Uterus (tissue), 4 donors: Measurements from ENCODE around the gene TMEM95. TPM values are rescaled to one million over a fixed set of nuclear protein-coding genes. Genes with fewer than 3 reads are reported as not detected.
A peak's percentile ranks its signal among the peaks of the same experiment; 100 is the strongest.

ENCODE experiments used
- DNase-seq, 2 donors: peaks; one replicate each; pipeline ENCODE4 v3.0.0-alpha.2; 2019 to 2020
- H3K27ac ChIP-seq, 2 donors: fragments of 200-600 bp; sonication (generic); 1 replicate in 1 of 2; 2 replicates in 1 of 2; pipeline ENCODE4 v1.5.1; 2016 to 2018
- H3K27me3 ChIP-seq, 2 donors: fragments of 200-600 bp; sonication (generic); one replicate each; pipeline ENCODE4 v1.5.1; 2018 to 2019; ENCODE audit warnings: control low read depth in 1 of 2
- H3K36me3 ChIP-seq, 2 donors: fragments of 200-600 bp; sonication (generic); one replicate each; pipeline ENCODE4 v1.5.1; 2019; ENCODE audit warnings: control low read depth in 1 of 2
- H3K4me1 ChIP-seq, 2 donors: fragments of 200-600 bp; sonication (generic); one replicate each; pipeline ENCODE4 v1.5.1; 2018 to 2019; ENCODE audit warnings: control low read depth in 1 of 2
- H3K4me3 ChIP-seq, 2 donors: fragments of 200-600 bp; sonication (generic); 1 replicate in 1 of 2; 2 replicates in 1 of 2; pipeline ENCODE4 v1.5.1; 2018 to 2019; ENCODE audit warnings: mild to moderate bottlenecking in 1 of 2
- H3K9me3 ChIP-seq, 2 donors: fragments of 200-600 bp; sonication (generic); one replicate each; pipeline ENCODE4 v1.5.1; 2019; ENCODE audit warnings: control low read depth in 1 of 2
- CTCF ChIP-seq, 4 experiments: fragments of 200-600 bp in 2 of 4; fragments of 450-650 bp in 2 of 4; sonication (generic) in 2 of 4; IDR thresholded peaks; one replicate each; pipeline ENCODE4 v1.5.1; 2016 to 2019; ENCODE audit warnings: antibody characterized with exemption in 4 of 4, mild to moderate bottlenecking in 2 of 4, moderate library complexity in 1 of 4
- POLR2A ChIP-seq, 2 donors: fragments of 450-650 bp; IDR thresholded peaks; one replicate each; pipeline ENCODE4 v1.6.1; 2016; ENCODE audit warnings: antibody characterized with exemption in 2 of 2, mild to moderate bottlenecking in 1 of 2, moderate library complexity in 1 of 2
- intact Hi-C: fragments of 100-400 bp; cut with DNase I; formaldehyde crosslinking; loops from one replicate; pipeline ENCODE4 v1.15.1; 2023; ENCODE audit warnings: low total_unique reads
- total RNA-seq, 4 donors: library from RNA; depleted of rRNA in 3 of 4; stranded (reverse); fragments of >200 nt in 3 of 4; gene quantifications; one replicate each; pipeline versions ENCODE4 v1.1.0 to v1.2.4, GENCODE V29; 2014 to 2023
- donor health status: DM: yes; HTN: yes; CAD: no.

The TMEM95 gene
- total RNA-seq, 4 donors from 2014 or later = not detected

GRCh38 chr17:7382901-7383300 is 27.9 kb downstream of the TMEM95 start:
- TF ChIP-seq POLR2A (IDR thresholded peaks at IDR 0.05) (no peak), CTCF (IDR thresholded peaks at IDR 0.05) (no peak)
- DNase-seq = no peak
- Histone ChIP-seq H3K27me3 (no peaks in the 10 kb centered on the region), H3K4me1 (peaks cover 0 to 11% of the 10 kb centered on the region in 2 donors), H3K36me3 (no peaks in the 10 kb centered on the region), H3K9me3 (no peaks in the 10 kb centered on the region), H3K4me3 (no peak overlapping the region), H3K27ac (no peak overlapping the region)
- intact Hi-C loops = no loop called here

GRCh38 chr17:7383371-7383741 is 28.4 kb downstream of the TMEM95 start:
- H3K4me3 ChIP-seq = peak overlapping the region in 1 of 2 donors; percentile 32
- peaks cover 0 to 11% of the 10 kb centered on the region in 2 donors for H3K4me1 ChIP-seq
- H3K27ac ChIP-seq = no peak overlapping the region
- H3K27me3 ChIP-seq = no peaks in the 10 kb centered on the region
- H3K9me3 ChIP-seq = no peaks in the 10 kb centered on the region
- intact Hi-C loops = no loop called here
- TF ChIP-seq CTCF (IDR thresholded peaks at IDR 0.05) (no peak), POLR2A (IDR thresholded peaks at IDR 0.05) (no peak)
- H3K36me3 ChIP-seq = no peaks in the 10 kb centered on the region
- no peak for DNase-seq

- intact Hi-C loops = no loop called here
Measured at GRCh38 chr17:7383742-7384488, 29.0 kb downstream of the TMEM95 start.

GRCh38 chr17:7384489-7385081 is 29.6 kb downstream of the TMEM95 start:
- intact Hi-C loops = no loop called here
- H3K4me3 ChIP-seq = peak overlapping the region; percentile 17 to 32
- peak overlapping the region in 1 of 2 donors; percentile 49 for H3K27ac ChIP-seq
- no peak for DNase-seq
- H3K27me3 ChIP-seq = no peaks in the 10 kb centered on the region
- peaks cover 0 to 11% of the 10 kb centered on the region in 2 donors for H3K4me1 ChIP-seq
- H3K9me3 ChIP-seq = no peaks in the 10 kb centered on the region
- H3K36me3 ChIP-seq = no peaks in the 10 kb centered on the region
- no peak for TF ChIP-seq POLR2A (IDR thresholded peaks at IDR 0.05)

More at GRCh38 chr17:7383742-7384488, 29.0 kb downstream of the TMEM95 start:
- peak in 1 of 2 donors; percentile 46 for DNase-seq
- Histone ChIP-seq H3K4me3 (peak overlapping the region; percentile 17 to 32), H3K27ac (peak overlapping the region in 1 of 2 donors; percentile 49), H3K36me3 (no peaks in the 10 kb centered on the region), H3K27me3 (no peaks in the 10 kb centered on the region), H3K4me1 (peaks cover 0 to 11% of the 10 kb centered on the region in 2 donors), H3K9me3 (no peaks in the 10 kb centered on the region)
- TF ChIP-seq POLR2A (IDR thresholded peaks at IDR 0.05) (no peak), CTCF (IDR thresholded peaks at IDR 0.05) (peak in 1 of 4 experiments; percentile 4)

- H3K9me3 ChIP-seq = no peaks in the 10 kb centered on the region
- intact Hi-C loops = no loop called here
- no peaks in the 10 kb centered on the region for H3K36me3 ChIP-seq
- H3K27ac ChIP-seq = no peak overlapping the region
- H3K4me3 ChIP-seq = no peak overlapping the region
- TF ChIP-seq POLR2A (IDR thresholded peaks at IDR 0.05) = no peak
- no peak for TF ChIP-seq CTCF (IDR thresholded peaks at IDR 0.05)
- no peak for DNase-seq
- H3K27me3 ChIP-seq = no peaks in the 10 kb centered on the region
- peaks cover 0 to 17% of the 10 kb centered on the region in 2 donors for H3K4me1 ChIP-seq
Measured at GRCh38 chr17:7388856-7389255, 33.9 kb downstream of the TMEM95 start.
